ENCODE data around the gene STX16.

Gene STX16

DNA sequence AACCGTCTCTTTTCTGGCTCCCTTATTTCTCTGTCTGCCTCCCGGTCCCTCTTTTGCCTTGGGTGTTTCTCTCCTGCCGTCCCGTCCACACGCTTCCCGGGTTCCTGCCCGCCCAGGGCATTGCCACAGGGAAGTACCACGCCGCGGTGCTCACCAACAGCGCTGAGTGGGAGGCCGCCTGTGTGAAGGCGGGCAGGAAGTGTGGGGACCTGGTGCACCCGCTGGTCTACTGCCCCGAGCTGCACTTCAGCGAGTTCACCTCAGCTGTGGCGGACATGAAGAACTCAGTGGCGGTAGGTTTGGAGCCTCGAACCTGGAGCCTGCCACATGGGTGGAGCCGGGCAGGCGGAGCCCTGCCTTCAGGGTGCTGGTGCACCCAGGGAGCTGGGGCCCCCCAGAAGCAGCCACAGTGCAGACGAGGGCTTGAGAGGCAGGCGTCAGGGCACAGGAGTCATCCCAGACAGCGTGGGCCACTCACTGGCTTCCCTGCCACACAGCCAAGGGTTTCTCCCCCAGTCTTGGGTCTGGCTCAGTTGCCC, 62.8 kb downstream of the STX16 start:
- TF ChIP-seq, protein P1, sequence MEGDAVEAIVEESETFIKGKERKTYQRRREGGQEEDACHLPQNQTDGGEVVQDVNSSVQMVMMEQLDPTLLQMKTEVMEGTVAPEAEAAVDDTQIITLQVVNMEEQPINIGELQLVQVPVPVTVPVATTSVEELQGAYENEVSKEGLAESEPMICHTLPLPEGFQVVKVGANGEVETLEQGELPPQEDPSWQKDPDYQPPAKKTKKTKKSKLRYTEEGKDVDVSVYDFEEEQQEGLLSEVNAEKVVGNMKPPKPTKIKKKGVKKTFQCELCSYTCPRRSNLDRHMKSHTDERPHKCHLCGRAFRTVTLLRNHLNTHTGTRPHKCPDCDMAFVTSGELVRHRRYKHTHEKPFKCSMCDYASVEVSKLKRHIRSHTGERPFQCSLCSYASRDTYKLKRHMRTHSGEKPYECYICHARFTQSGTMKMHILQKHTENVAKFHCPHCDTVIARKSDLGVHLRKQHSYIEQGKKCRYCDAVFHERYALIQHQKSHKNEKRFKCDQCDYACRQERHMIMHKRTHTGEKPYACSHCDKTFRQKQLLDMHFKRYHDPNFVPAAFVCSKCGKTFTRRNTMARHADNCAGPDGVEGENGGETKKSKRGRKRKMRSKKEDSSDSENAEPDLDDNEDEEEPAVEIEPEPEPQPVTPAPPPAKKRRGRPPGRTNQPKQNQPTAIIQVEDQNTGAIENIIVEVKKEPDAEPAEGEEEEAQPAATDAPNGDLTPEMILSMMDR (conservative IDR thresholded peaks at IDR 0.05; ENCODE audit: low read length): no peak
- H3K4me3 ChIP-seq (ENCODE audit: low read length): no peak overlapping the region
- DNase-seq (ENCODE audit: low read depth): no peak

DNA sequence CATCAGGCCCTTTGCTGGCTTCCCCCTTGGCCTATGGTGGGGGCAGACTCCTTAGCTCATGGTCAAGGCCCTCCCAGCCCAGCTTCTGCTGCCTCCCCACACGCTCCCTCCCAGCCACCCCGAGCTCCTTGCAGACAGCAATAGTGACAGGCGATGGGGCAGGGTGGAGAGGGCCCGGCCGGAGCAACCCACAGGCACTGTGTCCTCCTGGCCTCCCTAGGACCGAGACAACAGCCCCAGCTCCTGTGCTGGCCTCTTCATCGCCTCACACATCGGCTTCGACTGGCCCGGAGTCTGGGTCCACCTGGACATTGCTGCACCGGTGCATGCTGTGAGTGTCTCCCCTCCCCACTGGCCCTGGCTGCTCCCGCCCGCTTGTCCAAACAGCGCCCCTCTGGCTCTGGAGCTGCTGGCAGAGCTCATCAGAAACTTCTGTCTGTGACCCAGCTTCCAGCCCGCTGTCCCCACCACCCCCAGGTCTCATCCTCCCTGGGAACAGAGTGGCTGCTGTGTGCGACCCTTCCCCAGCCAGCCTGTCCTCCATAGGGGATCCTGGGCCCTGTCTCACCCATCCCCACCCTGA, 63.3 kb downstream of the STX16 start:
- TF ChIP-seq, protein P1 (conservative IDR thresholded peaks at IDR 0.05; ENCODE audit: low read length): no peak
- DNase-seq (ENCODE audit: low read depth): no peak
- no peak overlapping the region for H3K4me3 ChIP-seq (ENCODE audit: low read length)

DNA sequence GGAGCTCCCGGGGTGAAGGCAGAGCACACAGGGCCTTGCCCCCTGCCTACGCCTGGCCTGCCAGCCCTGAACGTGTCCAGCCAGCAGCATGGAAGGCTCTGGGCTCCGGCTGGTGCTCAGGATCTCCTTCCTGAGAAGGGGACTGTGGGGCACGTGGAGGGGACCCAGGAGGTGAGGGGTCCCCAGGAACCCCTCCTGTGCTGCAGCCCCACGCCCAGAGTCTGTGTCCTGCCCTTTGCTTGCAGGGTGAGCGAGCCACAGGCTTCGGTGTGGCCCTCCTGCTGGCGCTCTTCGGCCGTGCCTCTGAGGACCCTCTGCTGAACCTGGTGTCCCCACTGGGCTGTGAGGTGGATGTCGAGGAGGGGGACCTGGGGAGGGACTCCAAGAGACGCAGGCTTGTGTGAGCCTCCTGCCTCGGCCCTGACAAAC, 63.9 kb downstream of the STX16 start:
- H3K4me3 ChIP-seq (ENCODE audit: low read length): no peak overlapping the region
- TF ChIP-seq, protein P1 (conservative IDR thresholded peaks at IDR 0.05; ENCODE audit: low read length): no peak
- no peak for DNase-seq (ENCODE audit: low read depth)

DNA sequence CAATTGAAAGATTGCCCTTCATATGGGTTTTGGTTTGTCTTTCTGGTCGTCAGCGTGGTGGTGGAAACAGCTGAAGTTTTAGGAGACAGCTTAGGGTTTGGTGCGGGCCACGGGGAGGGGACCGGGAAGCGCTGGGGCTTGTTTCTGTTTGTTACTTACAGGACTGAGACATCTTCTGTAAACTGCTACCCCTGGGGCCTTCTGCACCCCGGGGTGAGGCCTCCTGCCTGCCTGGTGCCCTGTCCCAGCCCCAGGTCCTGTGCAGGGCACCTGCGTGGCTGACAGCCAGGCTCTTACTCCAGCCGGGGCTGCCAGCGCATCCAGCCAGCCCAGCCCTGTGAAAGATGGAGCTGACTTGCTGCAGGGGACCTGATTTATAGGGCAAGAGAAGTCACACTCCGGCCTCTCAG, 64.3 kb downstream of the STX16 start:
- DNase-seq (ENCODE audit: low read depth): no peak
- TF ChIP-seq, protein P1 (conservative IDR thresholded peaks at IDR 0.05; ENCODE audit: low read length): no peak
- H3K4me3 ChIP-seq (ENCODE audit: low read length): no peak overlapping the region

DNA sequence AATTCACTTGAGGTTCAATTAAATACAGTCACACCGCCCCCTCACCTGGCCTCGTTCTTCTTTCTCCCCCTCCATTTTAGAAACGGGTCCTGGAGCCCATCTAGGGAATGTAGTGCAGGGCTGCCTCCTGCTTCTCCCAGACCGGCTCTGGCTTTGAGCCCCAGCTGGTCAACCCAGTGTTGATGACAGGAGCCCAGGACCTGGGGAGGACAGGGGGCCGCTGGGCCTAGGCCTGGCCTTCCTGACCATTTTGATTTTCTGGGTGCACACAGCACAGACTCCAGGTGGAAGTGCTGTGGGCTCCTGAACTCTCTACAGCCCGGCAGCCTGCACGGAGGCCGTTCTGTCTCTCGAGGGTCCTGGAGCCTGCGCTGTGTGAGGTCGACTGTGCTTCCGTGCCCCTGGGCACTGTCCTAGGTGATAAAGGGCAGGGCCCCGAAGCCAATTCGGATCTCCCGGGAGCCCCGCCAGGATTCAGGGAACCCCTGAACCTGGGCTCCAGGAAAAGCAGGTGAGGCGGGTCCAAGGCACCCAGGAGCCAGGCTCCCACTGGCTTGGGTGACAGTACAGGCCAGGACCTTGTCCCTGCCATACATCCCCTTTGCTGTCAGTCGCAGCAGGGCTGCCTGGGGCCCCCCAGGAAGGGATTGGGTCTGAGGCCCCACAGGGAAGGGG, 64.9 kb downstream of the STX16 start:
- no peak for DNase-seq (ENCODE audit: low read depth)
- TF ChIP-seq, protein P1 (conservative IDR thresholded peaks at IDR 0.05; ENCODE audit: low read length): no peak

DNA sequence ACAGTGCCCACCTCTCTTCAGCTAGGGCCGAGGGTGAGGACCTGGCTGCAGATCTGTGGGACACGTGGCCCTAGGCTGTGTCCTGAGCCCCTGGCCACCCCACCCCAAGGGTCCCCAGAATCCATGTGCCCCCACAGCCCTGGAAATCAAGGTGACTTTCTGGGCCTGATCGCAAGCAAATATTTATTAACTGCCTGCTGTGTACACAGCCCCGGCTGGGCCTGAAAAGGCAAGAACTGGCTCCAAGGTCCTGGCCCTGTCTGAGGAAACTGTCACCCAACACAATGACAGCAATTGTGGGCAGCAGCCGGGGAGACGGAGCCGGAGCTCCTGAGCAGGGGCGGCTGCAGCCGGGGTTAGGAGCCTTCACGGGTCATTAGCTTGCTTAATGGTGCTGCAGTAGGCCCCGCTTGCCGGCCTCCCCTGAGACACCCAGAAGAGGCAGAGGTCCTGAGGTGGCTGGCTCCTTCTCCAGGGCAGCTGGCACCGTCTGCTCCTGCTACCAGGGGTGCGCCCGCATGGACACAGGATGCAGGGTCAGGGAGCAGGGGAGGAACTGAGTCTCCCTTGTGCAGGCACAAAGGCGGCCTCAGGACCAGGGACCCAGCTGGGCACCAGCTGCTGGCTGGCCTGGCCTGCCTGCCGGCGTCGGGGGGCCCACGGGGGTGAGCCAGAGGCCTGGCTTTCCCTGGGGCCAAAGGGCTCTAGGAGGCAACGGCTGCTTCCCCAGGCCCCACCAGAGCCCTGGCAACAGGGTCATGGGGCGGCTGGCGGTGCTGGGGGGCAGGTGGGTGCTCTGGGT, 65.6 kb downstream of the STX16 start:
- TF ChIP-seq, protein P1 (conservative IDR thresholded peaks at IDR 0.05; ENCODE audit: low read length): no peak
- no peak for DNase-seq (ENCODE audit: low read depth)
- no peak overlapping the region for H3K4me3 ChIP-seq (ENCODE audit: low read length)

More for the DNA sequence above, 64.9 kb downstream of the STX16 start:
- no peak overlapping the region for H3K4me3 ChIP-seq (ENCODE audit: low read length)
